CD14-positive monocyte (primary cell): ENCODE measurements around the gene B4GALT4. TPM values are rescaled to one million over a fixed set of nuclear protein-coding genes. Genes with fewer than 3 reads are reported as not detected.

ENCODE experiments used
- DNase-seq, 3 donors: peaks; one replicate each; pipeline ENCODE4 v3.0.0-alpha.2; 2011 to 2022
- H2AFZ ChIP-seq: 2 replicates; pipeline ENCODE4 v1.6.0; 2012; ENCODE audit warnings: mild to moderate bottlenecking, low read depth, low read length, inconsistent platforms; ENCODE audit not compliant: insufficient read depth, poor library complexity, severe bottlenecking
- H3K27ac ChIP-seq, 2 donors: 1 replicate in 1 of 2; 2 replicates in 1 of 2; pipeline ENCODE4 v1.5.1; 2012 to 2013; ENCODE audit warnings: low read length in 2 of 2, control low read depth in 1 of 2, inconsistent platforms in 1 of 2, low read depth in 1 of 2, mild to moderate bottlenecking in 1 of 2
- H3K27me3 ChIP-seq, 2 donors: one replicate each; pipeline versions ENCODE4 v1.6.0 to v1.6.1; 2011 to 2013; ENCODE audit warnings: low read length in 2 of 2; ENCODE audit not compliant: control insufficient read depth in 2 of 2, insufficient read depth in 2 of 2
- H3K36me3 ChIP-seq, 2 donors: replicated peaks in 1 of 2; 1 replicate in 1 of 2; 2 replicates in 1 of 2; pipeline versions ENCODE4 v1.5.1 to v1.6.1; 2012 to 2013; ENCODE audit warnings: low read length in 2 of 2, control low read depth in 1 of 2, inconsistent platforms in 1 of 2, mild to moderate bottlenecking in 1 of 2; ENCODE audit not compliant: insufficient read depth in 2 of 2, control insufficient read depth in 1 of 2
- H3K4me1 ChIP-seq, 2 donors: 1 replicate in 1 of 2; 2 replicates in 1 of 2; pipeline versions ENCODE4 v1.5.1 to v1.6.1; 2012 to 2013; ENCODE audit warnings: low read length in 2 of 2, control low read depth in 1 of 2, inconsistent platforms in 1 of 2, mild to moderate bottlenecking in 1 of 2, moderate library complexity in 1 of 2; ENCODE audit not compliant: insufficient read depth in 2 of 2, control insufficient read depth in 1 of 2
- H3K4me2 ChIP-seq: replicated peaks from 2 replicates; pipeline ENCODE3; 2012; ENCODE audit warnings: low read length, moderate library complexity, mild to moderate bottlenecking; ENCODE audit not compliant: poor library complexity, severe bottlenecking; ENCODE audit errors: extremely low read depth
- H3K4me3 ChIP-seq, 3 experiments: fragments of 200-600 bp in 1 of 3; sonication (generic) in 1 of 3; replicated peaks in 1 of 3; 1 replicate in 2 of 3; 2 replicates in 1 of 3; pipeline ENCODE4 v1.5.1; 2011 to 2013; ENCODE audit warnings: low read length in 3 of 3, mild to moderate bottlenecking in 3 of 3, control low read depth in 2 of 3, low read depth in 2 of 3, inconsistent platforms in 1 of 3, moderate library complexity in 1 of 3
- H3K79me2 ChIP-seq: 2 replicates; pipeline ENCODE4 v1.6.0; 2012; ENCODE audit warnings: mild to moderate bottlenecking, control low read depth, inconsistent platforms, low read length, moderate library complexity; ENCODE audit not compliant: insufficient read depth
- H3K9ac ChIP-seq: 2 replicates; pipeline ENCODE4 v1.6.0; 2017; ENCODE audit warnings: low read length, mild to moderate bottlenecking; ENCODE audit not compliant: insufficient read depth, poor library complexity, severe bottlenecking
- H3K9me3 ChIP-seq, 2 donors: replicated peaks in 1 of 2; 1 replicate in 1 of 2; 2 replicates in 1 of 2; pipeline versions ENCODE4 v1.5.1 to v1.6.1; 2012 to 2013; ENCODE audit warnings: low read length in 2 of 2, control low read depth in 1 of 2; ENCODE audit not compliant: control insufficient read depth in 1 of 2, insufficient read depth in 1 of 2
- H4K20me1 ChIP-seq: 2 replicates; pipeline ENCODE4 v1.6.0; 2012; ENCODE audit warnings: mild to moderate bottlenecking, low read length, control low read depth, moderate library complexity; ENCODE audit not compliant: insufficient read depth
- H3K27ac Mint-ChIP-seq, 7 donors: one replicate each; pipeline ENCODE4 v1.8.0; 2020; ENCODE audit warnings: mild to moderate bottlenecking in 7 of 7, mixed read lengths in 7 of 7, moderate library complexity in 6 of 7, inconsistent platforms in 2 of 7
- H3K27me3 Mint-ChIP-seq, 3 donors: one replicate each; pipeline ENCODE4 v1.8.0; 2021 to 2022; ENCODE audit warnings: low read depth in 3 of 3, mild to moderate bottlenecking in 3 of 3, mixed read lengths in 3 of 3, moderate library complexity in 3 of 3, inconsistent platforms in 1 of 3
- H3K36me3 Mint-ChIP-seq, 2 donors: one replicate each; pipeline ENCODE4 v1.8.0; 2020; ENCODE audit warnings: mixed read lengths in 2 of 2, inconsistent platforms in 1 of 2, mild to moderate bottlenecking in 1 of 2
- H3K4me1 Mint-ChIP-seq: one replicate; pipeline ENCODE4 v1.8.0; 2020; ENCODE audit warnings: mild to moderate bottlenecking, mixed read lengths
- H3K4me3 Mint-ChIP-seq, 2 donors: one replicate each; pipeline ENCODE4 v1.8.0; 2020; ENCODE audit warnings: mild to moderate bottlenecking in 2 of 2, mixed read lengths in 2 of 2, moderate library complexity in 1 of 2
- H3K9me3 Mint-ChIP-seq, 7 donors: one replicate each; pipeline ENCODE4 v1.8.0; 2020 to 2022; ENCODE audit warnings: mixed read lengths in 7 of 7, mild to moderate bottlenecking in 6 of 7, moderate library complexity in 6 of 7, inconsistent platforms in 2 of 7
- WGBS: methylation state at CpG from one replicate; pipeline ENCODE4 v1.1.5; 2013; ENCODE audit warnings: missing lambda C conversion rate; ENCODE audit not compliant: insufficient coverage; 5-methylcytosine and 5-hydroxymethylcytosine counted together
- intact Hi-C, 2 donors: fragments of 100-400 bp; cut with micrococcal nuclease; formaldehyde crosslinking; loops; one replicate each; pipeline versions ENCODE4 v1.15.0 to v1.15.1; 2023
- polyA minus RNA-seq: library from RNA; depleted of rRNA, polyadenylated mRNA; stranded (reverse); fragments of >200 nt; gene quantifications from 2 replicates; pipeline ENCODE4 v1.2.3, GENCODE V29; 2012
- polyA plus RNA-seq, 3 donors: library from polyadenylated mRNA; depleted of rRNA in 1 of 3; unstranded in 2 of 3; stranded (reverse) in 1 of 3; fragments of 300-500 nt in 2 of 3; fragments of >200 nt in 1 of 3; fragmentation: Illumina TruSeq in 2 of 3; gene quantifications; 1 replicate in 2 of 3; 2 replicates in 1 of 3; pipeline ENCODE4 v1.2.3, GENCODE V29; 2012 to 2021
- total RNA-seq, 12 experiments: library from RNA in 1 of 12; stranded (reverse) in 1 of 12; fragments of 120-200 nt in 1 of 12; gene quantifications; one replicate each; pipeline ENCODE4 v1.2.4 and lab custom pipeline; 2013 to 2026; ENCODE audit warnings: mixed read lengths in 6 of 12, inconsistent platforms in 1 of 12
- TF ChIP-seq, protein P1 (sequence below): fragments of 200-600 bp; IDR thresholded peaks from one replicate; pipeline ENCODE4 v1.8.0; 2022; ENCODE audit warnings: antibody characterized with exemption, mild to moderate bottlenecking

The B4GALT4 gene, protein sequence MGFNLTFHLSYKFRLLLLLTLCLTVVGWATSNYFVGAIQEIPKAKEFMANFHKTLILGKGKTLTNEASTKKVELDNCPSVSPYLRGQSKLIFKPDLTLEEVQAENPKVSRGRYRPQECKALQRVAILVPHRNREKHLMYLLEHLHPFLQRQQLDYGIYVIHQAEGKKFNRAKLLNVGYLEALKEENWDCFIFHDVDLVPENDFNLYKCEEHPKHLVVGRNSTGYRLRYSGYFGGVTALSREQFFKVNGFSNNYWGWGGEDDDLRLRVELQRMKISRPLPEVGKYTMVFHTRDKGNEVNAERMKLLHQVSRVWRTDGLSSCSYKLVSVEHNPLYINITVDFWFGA
- 11.5 TPM for total RNA-seq (2013)
- polyA plus RNA-seq (1 to 10 TPM; 5.8 to 7.4 (median 5.8) TPM), polyA minus RNA-seq (1.8 and 4.9 TPM in 2 replicates), total RNA-seq (lab: John Stamatoyannopoulos, UW) (4.9 to 19.4 (median 15.2) reads per million in 11 experiments)

DNA sequence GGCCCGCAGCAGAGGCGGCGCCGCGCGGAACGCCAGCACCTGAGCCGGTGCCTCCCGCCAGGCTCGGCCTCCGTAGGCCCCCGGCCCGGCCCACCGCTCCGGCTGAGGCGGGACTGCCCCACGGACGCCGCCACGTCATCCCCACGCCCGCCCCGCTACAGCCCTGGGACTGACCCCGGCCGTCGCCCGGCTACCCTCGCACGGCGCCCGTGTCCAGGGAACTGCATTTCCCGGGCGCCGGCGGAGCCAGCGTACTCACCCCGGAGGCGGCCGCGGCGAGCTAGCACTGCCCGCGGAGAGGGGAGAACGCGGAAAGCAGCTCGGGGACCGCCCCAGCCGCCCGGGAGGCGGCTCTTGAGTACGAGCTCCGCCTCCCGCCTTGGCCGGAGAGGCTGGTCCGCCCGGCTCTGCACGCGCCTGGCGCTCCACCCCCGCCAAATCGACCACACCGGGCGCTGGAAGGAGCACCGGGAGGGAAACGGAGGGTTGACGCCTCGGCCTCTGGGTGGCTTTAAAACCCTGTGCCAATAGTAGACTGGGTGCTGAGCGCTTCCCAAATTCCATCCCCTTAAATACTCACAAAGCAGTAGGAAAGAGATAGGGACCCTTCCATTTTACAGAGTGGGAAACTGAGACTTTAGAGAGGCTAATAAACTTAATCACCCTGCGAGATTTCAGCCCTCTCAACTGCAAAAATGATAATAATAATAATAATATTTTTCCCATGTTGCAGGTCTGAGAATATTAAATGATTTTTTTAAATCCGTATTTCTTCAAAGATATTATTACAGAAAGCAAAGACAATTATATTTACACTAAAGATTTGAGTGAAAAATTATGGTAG lies at the start of gene B4GALT4:
Gene B4GALT4, minus strand, starts transcription at position 288 of the 844 bp plus-strand sequence. CDS start 10,779 bp downstream, outside the sequence.
- no peaks in the 10 kb centered on the region for H3K27me3 ChIP-seq
- WGBS = under 1% methylated on average over 56 of the region's 70 CpGs
- H3K9me3 ChIP-seq = no peaks in the 10 kb centered on the region
- H3K27ac ChIP-seq = peak within 1 kb of the TSS; percentile 58 to 90
- intact Hi-C loops = loop anchor here (2.0 to 10.0 kb wide), 2 partner anchors 356 to 358 kb away; no protein-coding TSS in a partner anchor
- H3K4me1 Mint-ChIP-seq = peaks cover 39% of the 10 kb centered on the region
- DNase-seq = peak; percentile 66 to 76 (median 75)
- peak within 1 kb of the TSS; percentile 59 to 84 (median 83) for H3K4me3 ChIP-seq
- no peaks in the 10 kb centered on the region for H4K20me1 ChIP-seq
- H3K4me2 ChIP-seq = peak within 1 kb of the TSS; percentile 89
- TF ChIP-seq, protein P1, sequence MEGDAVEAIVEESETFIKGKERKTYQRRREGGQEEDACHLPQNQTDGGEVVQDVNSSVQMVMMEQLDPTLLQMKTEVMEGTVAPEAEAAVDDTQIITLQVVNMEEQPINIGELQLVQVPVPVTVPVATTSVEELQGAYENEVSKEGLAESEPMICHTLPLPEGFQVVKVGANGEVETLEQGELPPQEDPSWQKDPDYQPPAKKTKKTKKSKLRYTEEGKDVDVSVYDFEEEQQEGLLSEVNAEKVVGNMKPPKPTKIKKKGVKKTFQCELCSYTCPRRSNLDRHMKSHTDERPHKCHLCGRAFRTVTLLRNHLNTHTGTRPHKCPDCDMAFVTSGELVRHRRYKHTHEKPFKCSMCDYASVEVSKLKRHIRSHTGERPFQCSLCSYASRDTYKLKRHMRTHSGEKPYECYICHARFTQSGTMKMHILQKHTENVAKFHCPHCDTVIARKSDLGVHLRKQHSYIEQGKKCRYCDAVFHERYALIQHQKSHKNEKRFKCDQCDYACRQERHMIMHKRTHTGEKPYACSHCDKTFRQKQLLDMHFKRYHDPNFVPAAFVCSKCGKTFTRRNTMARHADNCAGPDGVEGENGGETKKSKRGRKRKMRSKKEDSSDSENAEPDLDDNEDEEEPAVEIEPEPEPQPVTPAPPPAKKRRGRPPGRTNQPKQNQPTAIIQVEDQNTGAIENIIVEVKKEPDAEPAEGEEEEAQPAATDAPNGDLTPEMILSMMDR = no peak
- peaks cover 28 to 48% of the 10 kb centered on the region in 2 donors for H3K4me1 ChIP-seq
- peaks cover 40% of the 10 kb centered on the region for H3K79me2 ChIP-seq
- H2AFZ ChIP-seq = peak within 1 kb of the TSS; percentile 78
- peaks cover 0 to 4% (median 0%) of the 10 kb centered on the region in 7 donors for H3K9me3 Mint-ChIP-seq
- peaks cover 0 to 4% of the 10 kb centered on the region in 2 donors for H3K36me3 ChIP-seq
- peak within 1 kb of the TSS; percentile 86 to 92 (median 90) for H3K27ac Mint-ChIP-seq
- no peaks in the 10 kb centered on the region for H3K27me3 Mint-ChIP-seq
- H3K36me3 Mint-ChIP-seq = peaks cover 4% of the 10 kb centered on the region in 2 donors
- peak within 1 kb of the TSS; percentile 80 to 92 for H3K4me3 Mint-ChIP-seq
- H3K9ac ChIP-seq = peak within 1 kb of the TSS; percentile 88

GRCh38 chr3:119289404-119289770 lies 48.7 kb upstream of the B4GALT4 start:
- Mint-ChIP-seq H3K9me3 (peaks cover 8 to 20% (median 13%) of the 10 kb centered on the region in 7 donors), H3K36me3 (no peaks in the 10 kb centered on the region), H3K27me3 (peaks cover 0 to 11% (median 6%) of the 10 kb centered on the region in 3 donors), H3K27ac (peak overlapping the region in 2 of 7 donors; percentile 48 to 64), H3K4me1 (peaks cover 25% of the 10 kb centered on the region), H3K4me3 (no peak overlapping the region)
- Histone ChIP-seq H3K4me1 (peaks cover 21 to 25% of the 10 kb centered on the region in 2 donors), H3K27me3 (peaks cover 0 to 2% of the 10 kb centered on the region in 2 donors), H2AFZ (peak overlapping the region; percentile 3), H3K27ac (no peak overlapping the region), H3K9ac (no peak overlapping the region), H3K4me2 (no peak overlapping the region), H3K36me3 (no peaks in the 10 kb centered on the region), H4K20me1 (no peaks in the 10 kb centered on the region), H3K4me3 (no peak overlapping the region), H3K79me2 (no peaks in the 10 kb centered on the region), H3K9me3 (no peaks in the 10 kb centered on the region)
- DNase-seq = peak; percentile 35 to 59 (median 44)
- TF ChIP-seq, protein P1 = no peak
- intact Hi-C loops = no loop called here
- 44% methylated on average over 2 of the region's 2 CpGs for WGBS
